Diencephalon (tissue), 1 donor: ENCODE measurements around the gene CDCA7. TPM values are rescaled to one million over a fixed set of nuclear protein-coding genes. Genes with fewer than 3 reads are reported as not detected.

Experiments used
- total RNA-seq: library from RNA; depleted of rRNA; stranded (reverse); fragments of >200 nt; gene quantifications from one replicate; pipeline ENCODE4 v1.2.3, GENCODE V29; 2014

CDCA7 gene
- total RNA-seq, result 21.9 TPM

DNA sequence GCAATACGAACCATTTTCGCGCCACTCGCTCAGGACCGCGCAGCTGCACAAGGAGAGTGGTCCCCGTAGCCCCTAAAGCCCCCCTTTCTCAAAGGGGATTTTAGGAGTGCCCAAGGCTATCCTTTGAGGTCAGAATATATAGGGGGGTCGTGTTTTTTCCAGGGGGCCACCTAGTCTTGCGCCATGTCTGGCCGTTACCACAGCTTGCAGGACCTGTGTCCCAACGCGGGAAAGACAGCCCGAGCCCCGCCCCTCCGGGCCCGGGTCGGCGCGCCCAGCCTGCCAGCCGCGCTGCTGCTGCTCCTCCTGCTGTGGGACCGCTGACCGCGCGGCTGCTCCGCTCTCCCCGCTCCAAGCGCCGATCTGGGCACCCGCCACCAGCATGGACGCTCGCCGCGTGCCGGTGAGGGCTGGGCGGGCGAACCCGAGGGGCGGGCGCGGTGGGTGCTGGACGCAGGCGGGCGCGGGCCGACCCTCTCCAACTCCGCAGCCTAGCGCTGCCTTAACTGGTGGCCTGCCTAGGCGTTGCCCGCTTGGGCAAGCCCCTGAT lies at the start of gene CDCA7:
Gene CDCA7 (plus strand): TSS at position 291 of the 550 bp plus-strand sequence. CDS start 92 bp downstream, at position 383.

